PC-3 (cell line): ENCODE measurements around the gene OPA3.

Experiments
- CTCF ChIP-seq: fragments of 300-600 bp; sonication (generic); conservative IDR thresholded peaks from 2 replicates; pipeline ENCODE4 v1.5.1; 2017; ENCODE audit warnings: antibody characterized with exemption, low read depth, mild to moderate bottlenecking, low read length
- EZH2 ChIP-seq: fragments of 300-600 bp; sonication (generic); IDR thresholded peaks from one replicate; pipeline ENCODE4 v1.6.1; 2017; ENCODE audit warnings: antibody characterized with exemption, mild to moderate bottlenecking, low read length; ENCODE audit not compliant: unreplicated experiment

- TF ChIP-seq CTCF (no peak), EZH2 (no peak)
Observed at GRCh38 chr19:45621389-45621788, 36.8 kb upstream of the OPA3 start.
